ENCODE measurements around the gene ZNF335.
"Not testable (repeated sequence)": the region's sequence is repeated elsewhere in the genome, so short reads cannot be mapped to it uniquely, and the experiment has no call there.

The ZNF335 gene

DNA sequence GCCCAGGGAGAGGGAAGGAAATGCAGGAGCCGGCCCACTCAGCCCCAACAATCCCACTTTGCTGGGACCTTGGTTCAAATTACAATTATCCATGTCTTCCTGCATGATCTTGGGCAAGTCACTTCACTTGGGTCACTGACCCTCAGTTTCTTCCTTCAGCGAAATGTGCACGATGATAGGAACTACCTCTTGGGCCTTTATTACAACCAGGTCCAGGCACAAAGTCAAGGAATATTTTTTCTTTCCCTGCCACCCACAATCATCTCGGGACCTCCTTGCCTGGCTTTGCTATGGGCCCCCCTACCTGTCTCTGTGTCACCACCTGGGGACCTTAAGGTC, 59.7 kb downstream of the ZNF335 start:
- Histone ChIP-seq H3K36me3 (ENCODE audit: insufficient read depth, low read length) (peaks cover 3% of the 10 kb centered on the region), H3K9ac (ENCODE audit: low read depth, low read length) (peak overlapping the region; percentile 73; the same call in 1 of the 2 replicates), H3K4me1 (ENCODE audit: insufficient read depth, low read length) (no peaks in the 10 kb centered on the region; the same call in 1 of the 2 replicates), H3K9me3 (ENCODE audit: control insufficient read depth, insufficient read depth, low read length) (no peaks in the 10 kb centered on the region)

DNA sequence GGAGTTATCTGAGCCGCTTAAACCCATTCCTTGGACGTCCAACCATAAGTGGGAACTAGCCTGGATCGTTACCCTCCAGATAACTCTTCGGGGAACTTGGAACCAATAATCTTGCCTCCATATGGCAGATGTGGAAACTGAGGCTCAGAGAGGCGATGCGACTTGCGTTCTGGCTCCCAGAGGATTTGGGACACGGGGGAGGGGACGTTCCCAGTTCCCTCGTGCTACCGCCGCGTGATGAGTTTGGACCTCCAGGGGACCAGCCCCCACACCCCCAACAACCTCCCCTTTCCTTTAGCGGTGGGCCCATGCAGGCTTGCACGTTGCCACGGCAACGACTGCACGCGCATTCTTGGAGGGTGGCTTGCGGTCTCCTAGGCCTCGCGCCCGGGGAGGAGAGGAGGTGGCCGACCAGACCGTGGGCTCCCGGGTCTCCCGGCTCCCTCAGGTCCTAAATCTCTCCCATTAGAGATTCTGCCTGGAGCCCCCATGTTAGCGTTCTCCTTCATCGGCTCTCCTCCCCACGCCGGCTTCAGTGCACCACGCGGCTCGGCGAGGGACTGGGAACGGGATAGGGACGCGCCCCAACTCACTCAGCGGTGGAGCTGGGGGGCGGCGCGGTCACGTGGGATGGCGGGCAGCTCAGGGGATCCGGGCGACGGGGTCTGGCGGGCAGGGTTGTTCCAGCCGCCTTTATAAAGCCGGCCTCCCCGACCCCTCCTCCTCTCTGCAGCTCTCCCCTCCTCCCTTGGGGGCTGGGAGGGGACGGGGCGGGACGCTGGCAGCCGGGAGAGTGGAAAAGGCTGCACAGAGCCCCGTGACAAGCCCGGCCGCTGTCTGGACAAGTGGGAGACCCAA, 60.3 kb downstream of the ZNF335 start, which contains the start of gene PLTP:
PLTP (minus strand) TSS at position 670 of the 858 bp plus-strand sequence. CDS start 703 bp downstream, outside the sequence.
- Histone ChIP-seq H3K36me3 (ENCODE audit: insufficient read depth, low read length) (peaks cover 3% of the 10 kb centered on the region), H3K9ac (ENCODE audit: low read depth, low read length) (peak within 1 kb of the TSS; percentile 73), H3K9me3 (ENCODE audit: control insufficient read depth, insufficient read depth, low read length) (no peaks in the 10 kb centered on the region), H3K4me1 (ENCODE audit: insufficient read depth, low read length) (no peaks in the 10 kb centered on the region; the same call in 1 of the 2 replicates)

DNA sequence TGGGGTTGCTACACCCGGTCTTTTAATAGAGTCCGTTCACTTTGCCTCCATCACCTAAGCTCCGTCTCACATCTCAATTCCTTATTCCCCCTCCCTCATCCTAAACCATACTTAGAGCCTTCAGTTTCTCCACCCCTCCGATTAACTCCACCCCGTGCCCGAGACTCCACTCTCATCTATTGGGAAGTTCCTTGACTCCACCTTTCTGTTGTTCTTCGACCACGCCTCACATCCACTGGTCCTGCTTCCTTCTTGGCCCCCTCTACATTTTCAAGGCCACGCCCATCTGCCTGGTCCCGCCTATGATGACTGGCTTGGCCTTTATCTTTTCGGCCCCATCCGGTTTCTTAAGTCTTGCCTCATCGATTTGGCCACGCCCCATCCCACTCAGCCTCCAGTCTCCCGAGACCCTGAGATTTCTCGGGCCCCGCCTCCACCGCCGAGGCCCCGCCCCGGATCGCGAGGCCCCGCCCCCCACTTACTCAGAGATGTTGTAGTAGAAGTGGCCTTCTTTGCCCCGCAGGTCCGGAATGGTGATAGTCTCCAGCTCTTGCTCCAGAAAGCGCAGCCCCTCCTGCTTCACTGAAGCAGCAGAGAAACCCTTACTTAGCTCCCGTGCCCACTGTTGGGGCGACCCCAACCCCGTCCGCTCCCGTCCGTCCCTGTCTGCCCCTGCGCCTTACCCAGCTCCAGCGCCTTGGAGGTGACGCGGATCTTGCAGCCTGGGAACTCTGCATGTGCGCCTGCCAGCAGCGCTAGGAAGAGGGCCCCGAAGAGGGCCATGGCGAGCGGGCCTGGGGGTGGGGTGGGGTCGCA, 61.1 kb downstream of the ZNF335 start:
- no peaks in the 10 kb centered on the region for H3K9me3 ChIP-seq (ENCODE audit: control insufficient read depth, insufficient read depth, low read length)
- peaks cover 3% of the 10 kb centered on the region for H3K36me3 ChIP-seq (ENCODE audit: insufficient read depth, low read length)
- no peaks in the 10 kb centered on the region; the same call in 1 of the 2 replicates for H3K4me1 ChIP-seq (ENCODE audit: insufficient read depth, low read length)
- peak overlapping the region; percentile 73 for H3K9ac ChIP-seq (ENCODE audit: low read depth, low read length)

DNA sequence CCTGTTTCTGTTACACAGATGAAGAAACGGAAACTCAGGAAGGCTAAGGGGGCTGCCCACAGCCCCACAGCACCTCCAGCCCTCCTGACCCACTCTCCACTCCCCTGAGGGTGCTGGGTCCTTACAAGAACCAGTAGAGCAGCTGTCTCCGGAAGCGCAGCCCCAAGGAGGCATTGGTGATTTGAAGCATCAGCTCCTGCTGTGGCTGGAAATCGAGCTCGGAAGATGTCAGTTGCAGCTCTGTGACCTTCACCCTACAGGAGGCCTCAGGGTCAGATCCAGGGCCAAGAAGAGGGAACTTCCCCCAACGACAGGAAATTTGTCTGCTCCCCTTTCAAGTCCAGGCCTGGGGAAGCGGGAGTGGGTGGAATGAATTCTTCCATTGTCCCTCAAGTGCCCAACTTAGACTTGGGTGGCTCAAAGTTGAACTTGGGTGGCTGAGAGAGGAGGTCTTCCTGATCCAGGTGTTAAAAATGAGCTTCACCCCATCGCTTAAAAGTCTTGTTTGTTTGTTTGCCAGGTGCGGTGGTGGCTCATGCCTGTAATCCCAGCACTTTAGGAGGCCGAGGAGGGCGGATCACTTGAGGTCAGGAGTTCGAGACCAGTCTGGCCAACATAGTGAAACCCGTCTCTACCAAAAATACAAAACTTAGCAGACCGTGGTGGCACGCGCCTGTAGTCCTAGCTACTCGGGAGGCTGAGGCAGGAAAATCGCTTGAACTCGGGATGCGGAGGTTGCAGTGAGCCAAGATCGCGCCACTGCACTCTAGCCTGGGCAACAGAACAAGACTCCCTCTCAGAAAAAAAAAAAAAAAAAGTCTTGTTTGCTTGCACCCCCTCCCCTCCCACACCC, 62.0 kb downstream of the ZNF335 start:
- H3K9me3 ChIP-seq (ENCODE audit: control insufficient read depth, insufficient read depth, low read length), result no peaks in the 10 kb centered on the region
- no peaks in the 10 kb centered on the region; the same call in 1 of the 2 replicates for H3K4me1 ChIP-seq (ENCODE audit: insufficient read depth, low read length)
- H3K9ac ChIP-seq (ENCODE audit: low read depth, low read length), result peak overlapping the region; percentile 32; the same call in 1 of the 2 replicates
- peaks cover 5% of the 10 kb centered on the region for H3K36me3 ChIP-seq (ENCODE audit: insufficient read depth, low read length)

DNA sequence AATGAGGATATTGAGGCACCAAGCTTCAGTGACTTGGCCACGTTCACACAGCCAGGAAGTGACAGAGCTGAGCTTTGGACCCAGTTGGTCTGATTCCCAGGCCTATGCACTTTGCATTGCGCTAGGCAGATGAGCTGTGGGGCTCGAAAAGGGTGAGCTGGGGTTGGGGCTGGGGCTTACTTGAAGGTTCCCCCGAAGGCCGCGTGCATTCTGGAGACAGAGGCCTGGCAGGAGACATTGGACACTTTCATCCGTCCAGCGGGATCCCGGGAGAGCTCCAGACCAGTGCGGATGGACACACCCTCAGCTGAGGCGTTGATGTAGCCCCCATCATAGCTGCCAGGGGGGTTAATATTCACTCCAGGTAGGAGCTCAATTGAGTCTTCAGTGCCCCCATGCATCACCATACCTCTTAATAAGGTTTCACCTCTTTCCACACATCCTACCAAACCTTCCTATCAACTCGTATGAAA, 62.6 kb downstream of the ZNF335 start:
- H3K4me1 ChIP-seq (ENCODE audit: insufficient read depth, low read length), result no peaks in the 10 kb centered on the region; the same call in 1 of the 2 replicates
- no peak overlapping the region for H3K9ac ChIP-seq (ENCODE audit: low read depth, low read length)
- no peaks in the 10 kb centered on the region for H3K9me3 ChIP-seq (ENCODE audit: control insufficient read depth, insufficient read depth, low read length)
- H3K36me3 ChIP-seq (ENCODE audit: insufficient read depth, low read length), result peaks cover 7% of the 10 kb centered on the region

DNA sequence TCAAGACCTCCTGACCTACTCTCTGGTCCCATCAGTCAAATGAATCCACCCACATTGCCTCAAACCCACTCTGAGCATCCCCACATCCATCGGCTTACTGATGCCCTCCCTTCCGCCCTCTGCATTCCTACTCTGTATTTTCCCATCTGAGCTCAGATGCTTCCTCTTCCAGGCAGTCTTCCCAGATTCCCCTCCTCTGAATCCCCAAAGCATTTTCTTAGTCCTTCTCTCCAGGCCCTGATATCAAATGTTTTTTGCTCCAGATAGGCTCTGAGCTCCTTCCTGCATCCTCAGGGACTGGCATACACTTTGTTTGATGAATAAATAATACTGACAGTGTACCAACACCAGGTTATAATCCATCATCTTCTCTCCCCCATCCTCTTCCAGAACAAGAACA, 63.9 kb downstream of the ZNF335 start:
- peaks cover 8% of the 10 kb centered on the region for H3K36me3 ChIP-seq (ENCODE audit: insufficient read depth, low read length)
- no peaks in the 10 kb centered on the region for H3K9me3 ChIP-seq (ENCODE audit: control insufficient read depth, insufficient read depth, low read length)
- H3K9ac ChIP-seq (ENCODE audit: low read depth, low read length), result no peak overlapping the region
- no peaks in the 10 kb centered on the region; the same call in 1 of the 2 replicates for H3K4me1 ChIP-seq (ENCODE audit: insufficient read depth, low read length)

DNA sequence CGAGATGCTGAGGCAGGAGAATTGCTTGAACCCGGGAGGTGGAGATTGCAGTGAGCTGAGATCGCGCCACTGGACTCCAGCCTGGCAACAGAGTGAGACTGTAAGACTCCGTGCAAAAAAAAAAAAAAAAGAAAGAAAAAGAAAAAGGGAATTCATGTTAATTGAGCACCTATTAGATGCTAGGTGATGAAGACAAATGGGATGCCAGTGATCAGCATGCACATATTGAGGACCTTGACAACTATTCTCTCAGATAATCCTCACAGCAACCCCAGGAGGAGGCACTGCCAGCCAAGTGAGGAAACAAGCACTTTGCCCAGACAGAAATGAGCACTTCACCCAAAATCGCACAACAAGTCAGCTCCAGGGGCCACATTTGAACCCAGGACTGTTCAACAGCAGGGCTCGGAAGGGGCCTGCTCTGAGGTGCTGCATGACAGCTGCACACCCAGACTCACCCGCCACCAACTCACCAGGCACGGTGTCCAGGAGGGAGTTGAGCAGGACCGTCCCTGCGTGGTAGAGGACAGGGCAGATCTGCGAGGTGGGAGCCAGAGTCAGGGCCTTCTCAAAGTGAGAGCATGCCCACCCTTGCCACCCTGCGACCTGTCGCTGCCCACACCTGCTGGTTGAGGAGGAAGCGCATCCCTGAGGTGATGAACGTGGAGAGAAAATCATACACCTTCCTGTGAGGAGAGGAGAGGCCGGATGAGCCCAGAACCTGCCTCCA, 64.6 kb downstream of the ZNF335 start:
- no peaks in the 10 kb centered on the region for H3K9me3 ChIP-seq (ENCODE audit: control insufficient read depth, insufficient read depth, low read length)
- H3K36me3 ChIP-seq (ENCODE audit: insufficient read depth, low read length), result peaks cover 8% of the 10 kb centered on the region
- no peaks in the 10 kb centered on the region; the same call in 1 of the 2 replicates for H3K4me1 ChIP-seq (ENCODE audit: insufficient read depth, low read length)
- H3K9ac ChIP-seq (ENCODE audit: low read depth, low read length), result no peak overlapping the region

DNA sequence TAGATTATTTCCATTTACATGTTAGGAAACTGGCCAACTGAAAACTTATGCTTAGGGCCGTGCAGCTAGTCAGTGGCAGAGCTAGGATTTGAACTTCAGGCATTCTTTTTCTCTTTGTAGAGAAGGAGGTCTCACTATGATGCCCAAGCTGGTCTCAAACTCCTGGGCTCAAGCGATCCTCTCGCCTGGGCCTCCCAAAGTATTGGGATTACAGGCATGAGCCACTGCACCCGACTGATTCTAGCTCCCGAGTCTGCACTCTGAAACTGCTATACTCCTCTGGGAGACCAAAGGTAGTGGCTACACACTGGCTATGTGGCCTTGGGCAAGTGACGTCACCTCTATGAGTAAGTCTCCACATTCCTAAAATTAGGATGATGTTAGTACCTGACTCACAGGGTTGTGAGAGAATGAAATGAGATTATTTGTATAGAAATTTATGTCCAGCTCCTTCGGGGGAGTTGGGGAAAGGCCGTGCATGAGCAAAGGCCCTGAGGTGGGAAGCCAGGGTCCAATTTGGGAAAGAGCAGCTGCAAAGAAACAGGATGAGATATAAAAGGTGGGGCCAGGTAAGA, 66.4 kb downstream of the ZNF335 start:
- no peak overlapping the region for H3K9ac ChIP-seq (ENCODE audit: low read depth, low read length)
- no peaks in the 10 kb centered on the region; the same call in 1 of the 2 replicates for H3K4me1 ChIP-seq (ENCODE audit: insufficient read depth, low read length)
- peaks cover 13% of the 10 kb centered on the region for H3K36me3 ChIP-seq (ENCODE audit: insufficient read depth, low read length)
- H3K9me3 ChIP-seq (ENCODE audit: control insufficient read depth, insufficient read depth, low read length), result no peaks in the 10 kb centered on the region

DNA sequence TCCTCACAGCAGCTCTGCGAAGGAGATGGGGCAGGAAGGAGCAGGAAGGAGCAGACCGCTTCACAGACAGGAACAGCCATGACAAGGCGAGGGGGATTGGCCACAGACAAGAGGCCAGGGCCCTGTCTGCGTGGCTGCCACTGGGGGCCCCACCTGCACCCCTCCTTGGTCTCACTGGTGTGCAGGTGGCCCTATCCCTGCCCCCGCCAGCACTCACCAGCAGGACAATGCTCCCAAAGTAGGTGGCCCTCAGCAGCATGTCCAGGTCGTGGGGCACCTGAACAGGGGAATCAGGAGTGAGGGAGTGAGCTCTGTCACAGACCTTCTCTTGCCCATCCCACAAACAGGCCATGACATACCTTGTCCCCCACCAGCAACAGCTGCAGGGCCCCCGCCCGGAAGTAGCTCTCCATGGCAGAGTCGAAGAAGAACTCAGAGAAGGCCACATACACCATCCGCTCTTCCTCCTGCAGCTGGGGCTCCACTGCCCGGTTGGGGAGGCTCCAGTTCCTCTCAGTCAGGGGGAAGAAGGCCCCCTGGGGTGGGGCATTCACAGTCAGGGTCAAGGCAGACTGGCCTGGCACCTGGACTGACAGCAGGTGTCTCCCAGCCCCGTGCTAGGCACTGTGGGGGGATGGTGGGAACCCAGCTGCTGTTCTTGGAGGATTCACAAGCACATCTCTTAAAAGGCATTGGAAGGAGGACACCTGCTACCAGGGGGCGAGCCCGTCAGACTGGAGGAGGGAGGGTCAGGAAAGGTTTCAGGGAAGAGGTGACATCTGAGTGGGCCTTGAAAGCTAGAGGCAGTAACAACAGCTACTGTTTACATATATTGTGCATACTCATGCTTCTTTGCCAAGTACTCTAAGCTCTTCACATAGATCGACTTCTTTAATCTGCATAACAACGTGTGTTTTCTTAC, 67.2 kb downstream of the ZNF335 start:
- no peaks in the 10 kb centered on the region for H3K9me3 ChIP-seq (ENCODE audit: control insufficient read depth, insufficient read depth, low read length)
- H3K9ac ChIP-seq (ENCODE audit: low read depth, low read length), result no peak overlapping the region
- H3K4me1 ChIP-seq (ENCODE audit: insufficient read depth, low read length), result no peaks in the 10 kb centered on the region
- H3K36me3 ChIP-seq (ENCODE audit: insufficient read depth, low read length), result peaks cover 15% of the 10 kb centered on the region

DNA sequence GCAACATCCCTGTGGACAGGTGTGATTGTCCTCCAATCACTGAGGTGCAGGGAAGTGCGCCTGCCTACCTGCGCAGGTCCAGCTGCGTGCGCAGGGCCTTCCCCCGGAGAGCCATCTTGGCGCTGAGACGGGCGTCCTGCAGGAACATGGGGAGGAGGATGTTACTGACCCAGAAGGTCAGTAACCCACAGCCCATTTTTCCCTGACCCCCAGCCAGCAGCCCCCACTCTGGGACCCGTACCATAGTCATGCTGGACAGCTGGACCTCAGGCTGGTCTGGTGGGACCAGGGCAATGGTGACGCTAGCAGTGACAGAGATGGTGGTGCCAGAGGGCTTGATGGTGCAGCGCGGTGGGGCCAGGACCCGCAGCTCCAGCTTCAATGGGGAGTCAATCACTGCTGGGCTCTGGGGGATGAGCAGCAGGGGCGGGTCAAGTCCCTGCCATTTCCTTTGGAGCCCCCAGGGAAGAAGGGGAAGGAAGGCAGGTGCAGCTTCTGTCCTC, 69.8 kb downstream of the ZNF335 start:
- Histone ChIP-seq H3K9ac (ENCODE audit: low read depth, low read length) (no peak overlapping the region), H3K36me3 (ENCODE audit: insufficient read depth, low read length) (peaks cover 12% of the 10 kb centered on the region; the same call in 1 of the 2 replicates), H3K9me3 (ENCODE audit: control insufficient read depth, insufficient read depth, low read length) (no peaks in the 10 kb centered on the region), H3K4me1 (ENCODE audit: insufficient read depth, low read length) (no peaks in the 10 kb centered on the region)

DNA sequence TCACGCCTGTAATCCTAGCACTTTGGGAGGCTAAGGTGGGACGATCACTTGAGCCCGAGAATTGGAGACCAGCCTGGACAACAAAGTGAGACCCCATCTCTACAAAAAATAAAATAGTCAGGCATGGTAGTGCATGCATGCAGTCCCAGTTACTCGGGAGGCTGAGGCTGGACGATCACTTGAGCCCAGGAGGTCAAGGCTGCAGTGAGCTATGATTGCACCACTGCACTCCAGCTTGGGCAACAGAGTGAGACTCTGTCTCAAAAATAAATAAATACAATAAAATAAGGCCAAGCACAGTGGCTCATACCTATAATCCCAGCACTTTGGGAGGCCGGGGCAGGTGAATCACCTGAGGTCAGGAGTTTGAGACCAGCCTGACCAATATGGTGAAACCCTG, 70.7 kb downstream of the ZNF335 start:
- peaks cover 12% of the 10 kb centered on the region; the same call in 1 of the 2 replicates for H3K36me3 ChIP-seq (ENCODE audit: insufficient read depth, low read length)
- H3K9ac ChIP-seq (ENCODE audit: low read depth, low read length); H3K4me1 ChIP-seq (ENCODE audit: insufficient read depth, low read length); H3K9me3 ChIP-seq (ENCODE audit: control insufficient read depth, insufficient read depth, low read length): not testable (repeated sequence)

Measured in ES-I3 (cell line).